K562 (cell line): ENCODE results near the gene C19orf12. TPM values are rescaled to one million over a fixed set of nuclear protein-coding genes. Genes with fewer than 3 reads are reported as not detected.

Source experiments
- ATAC-seq: fragments of 200-7000 bp; cut with Tn5 transposase; 3 replicates; pipeline ENCODE4 v1.9.1; 2020; ENCODE audit warnings: moderate library complexity
- BruUV-seq: library from RNA; stranded (reverse); fragments of 400-500 nt; replicated peaks from 2 replicates; lab custom pipeline; 2021; lab: Mats Ljungman, UMichigan
- CTCF ChIA-PET: fragments of 300-600 bp; formaldehyde crosslinking; extraction: SDS; loops from one replicate; lab custom pipeline; 2021; ENCODE audit warnings: low intra/inter-chr PET ratio; lab: Yijun Ruan, JAX
- POLR2A ChIA-PET: fragments of 300-600, 350-650 bp; sonication (Branson Sonifier 250); formaldehyde crosslinking; extraction: SDS; loops from one replicate; lab custom pipeline; 2021; ENCODE audit warnings: antibody characterized with exemption, inconsistent platforms; lab: Yijun Ruan, JAX
- DNase-seq, 4 experiments: peaks; one replicate each; pipeline versions ENCODE4 v3.0.0 to v3.0.0-alpha.2; 2011 to 2018; ENCODE audit warnings: low spot score in 3 of 4, mixed read lengths in 3 of 4; ENCODE audit errors: extremely low read depth in 1 of 4
- FAIRE-seq: peaks from 2 replicates; lab custom pipeline; 2011; peaks lifted over from hg19 to GRCh38; lab: Jason Lieb, UNC
- H2AFZ ChIP-seq: 2 replicates; pipeline ENCODE4 v1.6.0; 2011; ENCODE audit warnings: low read depth, low read length, control low read depth, inconsistent platforms
- H3K27ac ChIP-seq: fragments of 200-600 bp; 3 replicates; pipeline ENCODE4 v1.8.0; 2011; ENCODE audit warnings: low read depth, mild to moderate bottlenecking, control low read depth, inconsistent platforms, low read length, moderate library complexity, mixed read lengths; ENCODE audit errors: extremely low read depth
- H3K27me3 ChIP-seq, 2 experiments: fragments of 300-600 bp in 1 of 2; 2 replicates in 1 of 2; 3 replicates in 1 of 2; pipeline versions ENCODE4 v1.6.0 to v1.8.0; 2011; ENCODE audit warnings: inconsistent platforms in 2 of 2, low read length in 2 of 2, mild to moderate bottlenecking in 1 of 2, mixed read lengths in 1 of 2, moderate library complexity in 1 of 2; ENCODE audit not compliant: control insufficient read depth in 2 of 2, insufficient read depth in 2 of 2
- H3K36me3 ChIP-seq: fragments of 300-600 bp; 3 replicates; pipeline ENCODE4 v1.8.0; 2011; ENCODE audit warnings: mild to moderate bottlenecking, low read length, inconsistent platforms; ENCODE audit not compliant: control insufficient read depth, insufficient read depth
- H3K4me1 ChIP-seq, 2 experiments: fragments of 200-600 bp in 1 of 2; replicated peaks in 1 of 2; 2 replicates in 1 of 2; 3 replicates in 1 of 2; pipeline versions ENCODE4 v1.5.1 to v1.8.0; 2011; ENCODE audit warnings: inconsistent platforms in 2 of 2, low read length in 2 of 2, mild to moderate bottlenecking in 1 of 2, mixed read lengths in 1 of 2, moderate library complexity in 1 of 2; ENCODE audit not compliant: control insufficient read depth in 2 of 2, insufficient read depth in 2 of 2
- H3K4me2 ChIP-seq: 2 replicates; pipeline ENCODE4 v1.6.1; 2011; ENCODE audit warnings: low read length, control low read depth, inconsistent platforms, mixed read lengths; ENCODE audit not compliant: insufficient read depth
- H3K4me3 ChIP-seq: fragments of 200-600 bp; sonication (generic), shearing (Covaris generic); 2 replicates; pipeline ENCODE4 v1.5.1; 2016; ENCODE audit warnings: control low read depth, inconsistent platforms
- H3K79me2 ChIP-seq: fragments of 200-600 bp; 3 replicates; pipeline ENCODE4 v1.8.0; 2011; ENCODE audit warnings: low read length, inconsistent platforms; ENCODE audit not compliant: control insufficient read depth, insufficient read depth
- H3K9ac ChIP-seq, 2 experiments: 2 replicates each; pipeline versions ENCODE4 v1.6.0 to v1.6.1; 2011; ENCODE audit warnings: low read depth in 2 of 2, low read length in 2 of 2, control low read depth in 1 of 2, inconsistent platforms in 1 of 2, mild to moderate bottlenecking in 1 of 2, mixed read lengths in 1 of 2; ENCODE audit not compliant: insufficient read depth in 1 of 2
- H3K9me1 ChIP-seq: one replicate; pipeline ENCODE4 v1.6.0; 2011; ENCODE audit warnings: inconsistent platforms, mild to moderate bottlenecking, low read length, moderate library complexity; ENCODE audit not compliant: control insufficient read depth, insufficient read depth
- H3K9me3 ChIP-seq: replicated peaks from 2 replicates; pipeline ENCODE4 v1.5.1; 2011; ENCODE audit warnings: low read depth, low read length, inconsistent platforms; ENCODE audit not compliant: control insufficient read depth, insufficient read depth
- H4K20me1 ChIP-seq: replicated peaks from 2 replicates; pipeline ENCODE4 v1.6.1; 2011; ENCODE audit warnings: low read length, inconsistent platforms, mixed read lengths; ENCODE audit not compliant: control insufficient read depth, insufficient read depth
- EP400 ChIP-seq: fragments of 450-650 bp; IDR thresholded peaks from 2 replicates; pipeline ENCODE4 v1.6.1; 2017; ENCODE audit warnings: antibody characterized with exemption, mild to moderate bottlenecking, moderate library complexity
- ZSCAN29 ChIP-seq: fragments of 450-650 bp; IDR thresholded peaks from 2 replicates; pipeline ENCODE4 v1.6.1; 2017
- WGBS: fragments of 100-300 bp; shearing (Covaris generic); methylation state at CpG from one replicate; pipeline ENCODE4 v1.1.6; 2016; ENCODE audit warnings: low coverage, mixed read lengths; ENCODE audit not compliant: insufficient coverage; ENCODE audit errors: missing lambda C conversion rate; 5-methylcytosine and 5-hydroxymethylcytosine counted together
- in situ Hi-C: fragments of 300-500 bp; cut with MboI; formaldehyde crosslinking; loops from 4 replicates; pipeline ENCODE4 v1.15.0; 2018; ENCODE audit warnings: inconsistent platforms, mixed read lengths
- intact Hi-C: fragments of 100-400 bp; cut with micrococcal nuclease; formaldehyde crosslinking; loops from 2 replicates; pipeline ENCODE4 v1.14.2; 2022
- polyA plus RNA-seq, 8 experiments: library from polyadenylated mRNA; depleted of rRNA in 4 of 8; stranded (reverse) in 5 of 8; unstranded in 3 of 8; fragments of >200 nt; fragmentation: Nextera tagmentation in 2 of 8; fragmentation: Illumina TruSeq in 1 of 8; extraction: Ambion mirVana in 2 of 8; extraction: Trizol in 1 of 8; gene quantifications; 2 replicates each; pipeline versions ENCODE4 v1.2.1 to v1.2.3, GENCODE V29; 2011 to 2014; ENCODE audit warnings: inconsistent platforms in 1 of 8, missing spikeins in 1 of 8
- total RNA-seq, 7 experiments: library from RNA; depleted of rRNA in 6 of 7; stranded (reverse); fragments of >200 nt in 6 of 7; fragmentation: Illumina TruSeq in 2 of 7; extraction: Trizol in 2 of 7; gene quantifications; 2 replicates each; pipeline versions ENCODE4 v1.2.1 to v1.2.3, GENCODE V29; 2011 to 2021; ENCODE audit warnings: low replicate concordance in 1 of 7
- TF ChIP-seq, protein P1 (sequence below): fragments of 450-650 bp; formaldehyde crosslinking; IDR thresholded peaks from 2 replicates; pipeline ENCODE4 v1.4.0; 2022; ENCODE audit warnings: missing genetic modification characterization

Gene C19orf12
- total and polyA plus RNA-seq, 9 of the 15 experiments (the other 6 are each of a cell fraction or from before 2014, with no cell fraction given): 1.9 to 14.5 (median 10.2) TPM

GRCh38 chr19:29706635-29707034 lies 8.4 kb downstream of the C19orf12 start (continued):
- TF ChIP-seq, protein P1, sequence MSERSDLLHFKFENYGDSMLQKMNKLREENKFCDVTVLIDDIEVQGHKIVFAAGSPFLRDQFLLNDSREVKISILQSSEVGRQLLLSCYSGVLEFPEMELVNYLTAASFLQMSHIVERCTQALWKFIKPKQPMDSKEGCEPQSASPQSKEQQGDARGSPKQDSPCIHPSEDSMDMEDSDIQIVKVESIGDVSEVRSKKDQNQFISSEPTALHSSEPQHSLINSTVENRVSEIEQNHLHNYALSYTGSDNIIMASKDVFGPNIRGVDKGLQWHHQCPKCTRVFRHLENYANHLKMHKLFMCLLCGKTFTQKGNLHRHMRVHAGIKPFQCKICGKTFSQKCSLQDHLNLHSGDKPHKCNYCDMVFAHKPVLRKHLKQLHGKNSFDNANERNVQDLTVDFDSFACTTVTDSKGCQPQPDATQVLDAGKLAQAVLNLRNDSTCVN: no peak
- TF ChIP-seq EP400: no peak

DNA sequence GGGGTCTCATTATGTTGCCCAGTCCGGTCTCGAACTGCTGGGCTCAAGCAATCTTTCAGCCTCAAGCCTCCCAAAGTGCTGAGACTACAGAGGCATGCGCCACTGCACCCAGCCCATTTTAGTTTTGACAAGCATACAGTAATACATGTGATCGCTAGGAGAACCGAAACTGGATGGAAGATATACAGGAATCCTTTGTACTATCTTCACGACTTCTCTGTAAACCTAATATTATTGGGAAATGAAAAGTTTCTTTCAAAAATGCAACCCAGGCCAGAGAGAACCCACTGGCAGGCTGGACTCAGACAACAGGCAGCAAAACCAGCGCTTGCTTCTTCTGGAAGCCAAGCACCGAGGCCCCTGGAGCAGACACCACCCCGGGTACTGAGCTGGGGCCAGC lies 9.4 kb downstream of the C19orf12 start:
- no peak for FAIRE-seq
- intact Hi-C loops: no loop called here

More for the DNA sequence above, 9.4 kb downstream of the C19orf12 start:
- no peak for TF ChIP-seq ZSCAN29
- ATAC-seq (no peak), DNase-seq (no peak)
- H3K27ac ChIP-seq: no peak overlapping the region
- ChIA-PET CTCF (no interaction called here), POLR2A (interaction anchor here (0.7 to 3.6 kb wide), 4 partner anchors 9 to 765 kb away, joined by 3 to 10 read pairs (median 4); partner anchors contain the start of gene C19orf12)
- H3K9me3 ChIP-seq: no peaks in the 10 kb centered on the region
- H2AFZ ChIP-seq: no peak overlapping the region
- WGBS: 77% methylated on average over 9 of the region's 9 CpGs
- no peaks in the 10 kb centered on the region for H3K9me1 ChIP-seq
- H3K9ac ChIP-seq: no peak overlapping the region
- no peak overlapping the region for H3K4me3 ChIP-seq
- H3K27me3 ChIP-seq: no peaks in the 10 kb centered on the region
- in situ Hi-C loops: no loop called here
- no TSS peak for BruUV-seq
- H3K4me2 ChIP-seq: no peak overlapping the region
- peaks cover 0 to 17% of the 10 kb centered on the region in 2 experiments; a peak in 2 of 5 replicates for H3K4me1 ChIP-seq
- H3K36me3 ChIP-seq: peaks cover 19% of the 10 kb centered on the region; the same call in 2 of the 3 replicates
- H4K20me1 ChIP-seq: no peaks in the 10 kb centered on the region
- no peaks in the 10 kb centered on the region; the same call in 2 of the 3 replicates for H3K79me2 ChIP-seq
